Effector memory CD4-positive, alpha-beta T cell (primary cell): Measurements from ENCODE around the gene PMM2.

Experiments used
- DNase-seq, 3 donors: peaks; one replicate each; pipeline ENCODE4 v3.0.0-alpha.2; 2020
- H3K27ac ChIP-seq: 2 replicates; pipeline ENCODE4 v1.7.0; 2013; ENCODE audit warnings: mild to moderate bottlenecking, low read length, moderate library complexity; ENCODE audit not compliant: insufficient read depth, poor library complexity, severe bottlenecking
- H3K27me3 ChIP-seq: replicated peaks from 2 replicates; pipeline ENCODE4 v1.7.0; 2013; ENCODE audit warnings: mild to moderate bottlenecking, low read length; ENCODE audit not compliant: insufficient read depth, control insufficient read depth, poor library complexity, severe bottlenecking
- H3K36me3 ChIP-seq: 2 replicates; pipeline ENCODE4 v1.7.0; 2013; ENCODE audit warnings: mild to moderate bottlenecking, low read length, moderate library complexity; ENCODE audit not compliant: control insufficient read depth, insufficient read depth
- H3K4me1 ChIP-seq: 2 replicates; pipeline ENCODE4 v1.7.0; 2013; ENCODE audit warnings: low read length, mild to moderate bottlenecking; ENCODE audit not compliant: control insufficient read depth, insufficient read depth, poor library complexity, severe bottlenecking
- H3K4me3 ChIP-seq: 2 replicates; pipeline ENCODE4 v1.7.0; 2013; ENCODE audit warnings: low read length, low read depth, mild to moderate bottlenecking; ENCODE audit not compliant: insufficient read depth, poor library complexity, severe bottlenecking
- H3K9me3 ChIP-seq: 2 replicates; pipeline ENCODE4 v1.7.0; 2013; ENCODE audit warnings: mild to moderate bottlenecking, low read length, moderate library complexity; ENCODE audit not compliant: control insufficient read depth

PMM2 gene

GRCh38 chr16:8893976-8894690 lies 96.5 kb downstream of the PMM2 start:
- DNase-seq, result no peak
- no peaks in the 10 kb centered on the region for H3K27me3 ChIP-seq

GRCh38 chr16:8894736-8895334 lies 97.2 kb downstream of the PMM2 start:
- H3K36me3 ChIP-seq, result peaks cover 81% of the 10 kb centered on the region
- no peak overlapping the region for H3K4me3 ChIP-seq
- H3K27me3 ChIP-seq, result no peaks in the 10 kb centered on the region
- no peaks in the 10 kb centered on the region for H3K9me3 ChIP-seq
- peaks cover 4% of the 10 kb centered on the region for H3K4me1 ChIP-seq
- DNase-seq, result no peak
- H3K27ac ChIP-seq, result no peak overlapping the region

More at GRCh38 chr16:8893976-8894690, 96.5 kb downstream of the PMM2 start:
- Histone ChIP-seq H3K27ac (no peak overlapping the region), H3K9me3 (no peaks in the 10 kb centered on the region), H3K36me3 (peaks cover 74% of the 10 kb centered on the region), H3K4me1 (peaks cover 4% of the 10 kb centered on the region), H3K4me3 (no peak overlapping the region)

GRCh38 chr16:8898660-8899318 lies 101.2 kb downstream of the PMM2 start:
- Histone ChIP-seq H3K27me3 (no peaks in the 10 kb centered on the region), H3K4me1 (no peaks in the 10 kb centered on the region), H3K36me3 (peaks cover 94% of the 10 kb centered on the region)

More at GRCh38 chr16:8898660-8899318, 101.2 kb downstream of the PMM2 start:
- no peaks in the 10 kb centered on the region for H3K9me3 ChIP-seq
- no peak overlapping the region for H3K4me3 ChIP-seq
- DNase-seq, result no peak
- H3K27ac ChIP-seq, result no peak overlapping the region
